PC-3 (cell line): Measurements from ENCODE around the gene C22orf39.

Experiments used
- CTCF ChIP-seq: fragments of 300-600 bp; sonication (generic); conservative IDR thresholded peaks from 2 replicates; pipeline ENCODE4 v1.5.1; 2017; ENCODE audit warnings: antibody characterized with exemption, low read depth, mild to moderate bottlenecking, low read length
- EZH2phosphoT487 ChIP-seq: fragments of 300-600 bp; sonication (generic); IDR thresholded peaks from 2 replicates; pipeline ENCODE4 v1.6.1; 2018; ENCODE audit warnings: mild to moderate bottlenecking, antibody characterized with exemption, low read length, borderline replicate concordance

- no peak for TF ChIP-seq CTCF
- TF ChIP-seq EZH2phosphoT487, result no peak
Observed at GRCh38 chr22:19393704-19394103, 53.8 kb downstream of the C22orf39 start.
